Subcutaneous adipose tissue (tissue), 4 donors: ENCODE data around the gene TIAM1. TPM values are rescaled to one million over a fixed set of nuclear protein-coding genes. Genes with fewer than 3 reads are reported as not detected.

ENCODE experiments used
- CTCF ChIP-seq: fragments of 450-650 bp; IDR thresholded peaks from one replicate; pipeline ENCODE4 v1.5.1; 2016; ENCODE audit warnings: low read depth, mild to moderate bottlenecking, control low read depth, antibody characterized with exemption, moderate library complexity
- total RNA-seq, 4 donors: library from RNA; depleted of rRNA; stranded (reverse); fragments of >200 nt; gene quantifications; one replicate each; pipeline ENCODE4 v1.1.0, GENCODE V29; 2016

TIAM1 gene
- total RNA-seq, 4 donors from 2014 or later = 5.1 to 27.4 (median 14.7) TPM

- no peak for TF ChIP-seq CTCF
Measured at GRCh38 chr21:31364253-31364945, 20.3 kb upstream of the TIAM1 start.

- no peak for TF ChIP-seq CTCF
Measured at GRCh38 chr21:31363720-31364119, 19.7 kb upstream of the TIAM1 start.

- no peak for TF ChIP-seq CTCF
Measured at GRCh38 chr21:31360717-31361116, 16.7 kb upstream of the TIAM1 start.

- TF ChIP-seq CTCF = no peak
Measured at GRCh38 chr21:31358158-31358557, 14.1 kb upstream of the TIAM1 start.

GRCh38 chr21:31356440-31356839 is 12.4 kb upstream of the TIAM1 start:
- no peak for TF ChIP-seq CTCF

- no peak for TF ChIP-seq CTCF
Measured at GRCh38 chr21:31354604-31355443, 10.8 kb upstream of the TIAM1 start.

- TF ChIP-seq CTCF = no peak
Measured at GRCh38 chr21:31354122-31354521, 10.1 kb upstream of the TIAM1 start.
